ENCODE results near the gene CC2D1A.

DNA sequence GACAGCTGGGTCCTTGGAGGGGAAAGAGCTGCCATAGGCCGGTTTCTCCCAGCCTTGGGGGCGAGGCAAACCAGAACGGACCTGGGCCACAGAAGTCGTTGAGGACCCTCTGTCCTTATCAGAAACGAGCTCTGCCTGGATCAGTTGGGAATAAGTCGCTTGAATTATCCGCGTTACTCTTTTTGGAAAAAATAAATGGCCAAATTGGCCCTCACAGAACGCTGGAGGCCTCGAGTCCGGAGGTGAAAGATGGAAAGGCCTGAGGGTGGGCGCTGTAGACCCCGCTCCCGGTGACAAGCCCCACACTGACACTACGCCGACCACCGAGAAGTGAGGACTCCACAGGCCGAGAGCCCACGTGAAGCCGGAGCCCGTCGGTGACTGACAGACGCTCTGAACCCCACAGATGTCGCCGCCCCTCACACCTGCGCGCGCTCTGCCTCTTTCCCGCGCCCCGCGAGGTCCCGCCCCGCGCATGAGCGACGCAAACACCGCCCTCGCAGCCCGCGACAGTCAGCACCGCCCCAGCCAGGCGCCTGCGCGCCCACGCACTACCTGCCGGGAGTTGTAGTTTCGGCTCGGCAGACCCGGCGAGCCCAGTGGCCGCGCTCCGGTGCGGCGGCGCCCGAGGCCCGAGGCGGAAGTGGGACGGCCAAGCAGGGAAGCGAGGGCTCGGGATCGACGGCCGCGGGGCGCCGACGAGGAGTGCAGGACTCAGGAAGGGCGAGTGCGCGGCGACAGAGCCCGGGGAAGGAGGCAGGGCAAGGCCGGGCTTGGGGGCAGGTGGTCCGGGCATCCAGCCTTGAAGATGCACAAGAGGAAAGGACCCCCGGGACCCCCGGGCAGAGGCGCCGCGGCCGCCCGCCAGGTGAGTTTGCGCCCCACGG is at the start of gene CC2D1A, which contains the start of gene BRME1:
- TF ChIP-seq, protein P1, sequence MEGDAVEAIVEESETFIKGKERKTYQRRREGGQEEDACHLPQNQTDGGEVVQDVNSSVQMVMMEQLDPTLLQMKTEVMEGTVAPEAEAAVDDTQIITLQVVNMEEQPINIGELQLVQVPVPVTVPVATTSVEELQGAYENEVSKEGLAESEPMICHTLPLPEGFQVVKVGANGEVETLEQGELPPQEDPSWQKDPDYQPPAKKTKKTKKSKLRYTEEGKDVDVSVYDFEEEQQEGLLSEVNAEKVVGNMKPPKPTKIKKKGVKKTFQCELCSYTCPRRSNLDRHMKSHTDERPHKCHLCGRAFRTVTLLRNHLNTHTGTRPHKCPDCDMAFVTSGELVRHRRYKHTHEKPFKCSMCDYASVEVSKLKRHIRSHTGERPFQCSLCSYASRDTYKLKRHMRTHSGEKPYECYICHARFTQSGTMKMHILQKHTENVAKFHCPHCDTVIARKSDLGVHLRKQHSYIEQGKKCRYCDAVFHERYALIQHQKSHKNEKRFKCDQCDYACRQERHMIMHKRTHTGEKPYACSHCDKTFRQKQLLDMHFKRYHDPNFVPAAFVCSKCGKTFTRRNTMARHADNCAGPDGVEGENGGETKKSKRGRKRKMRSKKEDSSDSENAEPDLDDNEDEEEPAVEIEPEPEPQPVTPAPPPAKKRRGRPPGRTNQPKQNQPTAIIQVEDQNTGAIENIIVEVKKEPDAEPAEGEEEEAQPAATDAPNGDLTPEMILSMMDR (conservative IDR thresholded peaks at IDR 0.05 in 1 of 2, IDR thresholded peaks at IDR 0.05 in 1 of 2; ENCODE audit: extremely low read depth in 1 of 2, insufficient read depth in 1 of 2, low read depth in 1 of 2, low read length in 2 of 2): no peak
- TF ChIP-seq EZH2 (IDR thresholded peaks at IDR 0.05; ENCODE audit: borderline replicate concordance, low read length): no peak

Measured in mammary epithelial cell (primary cell).